ENCODE results near the gene KRT4.

Gene KRT4

GRCh38 chr12:52787324-52788191 is 26.4 kb downstream of the KRT4 start:
- DNase-seq: no peak
- Histone ChIP-seq H3K27me3 (replicated peaks; ENCODE audit: control insufficient read depth, insufficient read depth, low read length, poor library complexity, severe bottlenecking) (no peaks in the 10 kb centered on the region), H3K36me3 (ENCODE audit: control insufficient read depth, insufficient read depth, low read length) (no peaks in the 10 kb centered on the region), H3K4me1 (ENCODE audit: control insufficient read depth, insufficient read depth, low read length, poor library complexity, severe bottlenecking) (no peaks in the 10 kb centered on the region), H3K27ac (ENCODE audit: insufficient read depth, low read length, poor library complexity, severe bottlenecking) (no peak overlapping the region), H3K9me3 (ENCODE audit: control insufficient read depth, low read length) (no peaks in the 10 kb centered on the region), H3K4me3 (ENCODE audit: insufficient read depth, low read depth, low read length, poor library complexity, severe bottlenecking) (no peak overlapping the region)

- no peak overlapping the region for H3K4me3 ChIP-seq (ENCODE audit: insufficient read depth, low read depth, low read length, poor library complexity, severe bottlenecking)
- no peak overlapping the region for H3K27ac ChIP-seq (ENCODE audit: insufficient read depth, low read length, poor library complexity, severe bottlenecking)
- DNase-seq: no peak
- no peaks in the 10 kb centered on the region for H3K9me3 ChIP-seq (ENCODE audit: control insufficient read depth, low read length)
- no peaks in the 10 kb centered on the region for H3K36me3 ChIP-seq (ENCODE audit: control insufficient read depth, insufficient read depth, low read length)
- no peaks in the 10 kb centered on the region for H3K4me1 ChIP-seq (ENCODE audit: control insufficient read depth, insufficient read depth, low read length, poor library complexity, severe bottlenecking)
- H3K27me3 ChIP-seq (replicated peaks; ENCODE audit: control insufficient read depth, insufficient read depth, low read length, poor library complexity, severe bottlenecking): no peaks in the 10 kb centered on the region
Observed at GRCh38 chr12:52784909-52785308, 29.0 kb downstream of the KRT4 start.

GRCh38 chr12:52783563-52784316 is 30.2 kb downstream of the KRT4 start:
- H3K27me3 ChIP-seq (replicated peaks; ENCODE audit: control insufficient read depth, insufficient read depth, low read length, poor library complexity, severe bottlenecking): no peaks in the 10 kb centered on the region
- H3K4me3 ChIP-seq (ENCODE audit: insufficient read depth, low read depth, low read length, poor library complexity, severe bottlenecking): no peak overlapping the region

GRCh38 chr12:52782502-52782901 is 31.4 kb downstream of the KRT4 start:
- Histone ChIP-seq H3K9me3 (ENCODE audit: control insufficient read depth, low read length) (no peaks in the 10 kb centered on the region), H3K27me3 (replicated peaks; ENCODE audit: control insufficient read depth, insufficient read depth, low read length, poor library complexity, severe bottlenecking) (no peaks in the 10 kb centered on the region), H3K27ac (ENCODE audit: insufficient read depth, low read length, poor library complexity, severe bottlenecking) (no peak overlapping the region), H3K4me3 (ENCODE audit: insufficient read depth, low read depth, low read length, poor library complexity, severe bottlenecking) (no peak overlapping the region), H3K36me3 (ENCODE audit: control insufficient read depth, insufficient read depth, low read length) (no peaks in the 10 kb centered on the region), H3K4me1 (ENCODE audit: control insufficient read depth, insufficient read depth, low read length, poor library complexity, severe bottlenecking) (no peaks in the 10 kb centered on the region)
- no peak for DNase-seq

More at GRCh38 chr12:52783563-52784316, 30.2 kb downstream of the KRT4 start:
- Histone ChIP-seq H3K36me3 (ENCODE audit: control insufficient read depth, insufficient read depth, low read length) (no peaks in the 10 kb centered on the region), H3K4me1 (ENCODE audit: control insufficient read depth, insufficient read depth, low read length, poor library complexity, severe bottlenecking) (no peaks in the 10 kb centered on the region), H3K9me3 (ENCODE audit: control insufficient read depth, low read length) (no peaks in the 10 kb centered on the region), H3K27ac (ENCODE audit: insufficient read depth, low read length, poor library complexity, severe bottlenecking) (no peak overlapping the region)
- no peak for DNase-seq

- no peaks in the 10 kb centered on the region for H3K27me3 ChIP-seq (replicated peaks; ENCODE audit: control insufficient read depth, insufficient read depth, low read length, poor library complexity, severe bottlenecking)
Observed at GRCh38 chr12:52781399-52782082, 32.4 kb downstream of the KRT4 start.

GRCh38 chr12:52779914-52780313 is 34.0 kb downstream of the KRT4 start:
- no peaks in the 10 kb centered on the region for H3K4me1 ChIP-seq (ENCODE audit: control insufficient read depth, insufficient read depth, low read length, poor library complexity, severe bottlenecking)
- no peaks in the 10 kb centered on the region for H3K9me3 ChIP-seq (ENCODE audit: control insufficient read depth, low read length)
- DNase-seq: no peak
- H3K36me3 ChIP-seq (ENCODE audit: control insufficient read depth, insufficient read depth, low read length): no peaks in the 10 kb centered on the region
- no peak overlapping the region for H3K27ac ChIP-seq (ENCODE audit: insufficient read depth, low read length, poor library complexity, severe bottlenecking)
- no peak overlapping the region for H3K4me3 ChIP-seq (ENCODE audit: insufficient read depth, low read depth, low read length, poor library complexity, severe bottlenecking)
- H3K27me3 ChIP-seq (replicated peaks; ENCODE audit: control insufficient read depth, insufficient read depth, low read length, poor library complexity, severe bottlenecking): no peaks in the 10 kb centered on the region

More at GRCh38 chr12:52781399-52782082, 32.4 kb downstream of the KRT4 start:
- Histone ChIP-seq H3K9me3 (ENCODE audit: control insufficient read depth, low read length) (no peaks in the 10 kb centered on the region), H3K4me3 (ENCODE audit: insufficient read depth, low read depth, low read length, poor library complexity, severe bottlenecking) (no peak overlapping the region), H3K36me3 (ENCODE audit: control insufficient read depth, insufficient read depth, low read length) (no peaks in the 10 kb centered on the region), H3K4me1 (ENCODE audit: control insufficient read depth, insufficient read depth, low read length, poor library complexity, severe bottlenecking) (no peaks in the 10 kb centered on the region), H3K27ac (ENCODE audit: insufficient read depth, low read length, poor library complexity, severe bottlenecking) (no peak overlapping the region)
- DNase-seq: no peak

GRCh38 chr12:52778833-52779232 is 35.1 kb downstream of the KRT4 start:
- Histone ChIP-seq H3K27ac (ENCODE audit: insufficient read depth, low read length, poor library complexity, severe bottlenecking) (no peak overlapping the region), H3K4me1 (ENCODE audit: control insufficient read depth, insufficient read depth, low read length, poor library complexity, severe bottlenecking) (no peaks in the 10 kb centered on the region), H3K36me3 (ENCODE audit: control insufficient read depth, insufficient read depth, low read length) (no peaks in the 10 kb centered on the region), H3K9me3 (ENCODE audit: control insufficient read depth, low read length) (no peaks in the 10 kb centered on the region), H3K4me3 (ENCODE audit: insufficient read depth, low read depth, low read length, poor library complexity, severe bottlenecking) (no peak overlapping the region), H3K27me3 (replicated peaks; ENCODE audit: control insufficient read depth, insufficient read depth, low read length, poor library complexity, severe bottlenecking) (no peaks in the 10 kb centered on the region)
- DNase-seq: no peak

GRCh38 chr12:52777566-52777965 is 36.4 kb downstream of the KRT4 start:
- Histone ChIP-seq H3K9me3 (ENCODE audit: control insufficient read depth, low read length) (no peaks in the 10 kb centered on the region), H3K27me3 (replicated peaks; ENCODE audit: control insufficient read depth, insufficient read depth, low read length, poor library complexity, severe bottlenecking) (no peaks in the 10 kb centered on the region), H3K36me3 (ENCODE audit: control insufficient read depth, insufficient read depth, low read length) (no peaks in the 10 kb centered on the region), H3K4me3 (ENCODE audit: insufficient read depth, low read depth, low read length, poor library complexity, severe bottlenecking) (no peak overlapping the region), H3K27ac (ENCODE audit: insufficient read depth, low read length, poor library complexity, severe bottlenecking) (no peak overlapping the region), H3K4me1 (ENCODE audit: control insufficient read depth, insufficient read depth, low read length, poor library complexity, severe bottlenecking) (no peaks in the 10 kb centered on the region)
- DNase-seq: no peak

- H3K27me3 ChIP-seq (replicated peaks; ENCODE audit: control insufficient read depth, insufficient read depth, low read length, poor library complexity, severe bottlenecking): no peaks in the 10 kb centered on the region
- no peak within 1 kb of the TSS for H3K27ac ChIP-seq (ENCODE audit: insufficient read depth, low read length, poor library complexity, severe bottlenecking)
- no peaks in the 10 kb centered on the region for H3K4me1 ChIP-seq (ENCODE audit: control insufficient read depth, insufficient read depth, low read length, poor library complexity, severe bottlenecking)
- no peak within 1 kb of the TSS for H3K4me3 ChIP-seq (ENCODE audit: insufficient read depth, low read depth, low read length, poor library complexity, severe bottlenecking)
- H3K9me3 ChIP-seq (ENCODE audit: control insufficient read depth, low read length): no peaks in the 10 kb centered on the region
- no peak for DNase-seq
- no peaks in the 10 kb centered on the region for H3K36me3 ChIP-seq (ENCODE audit: control insufficient read depth, insufficient read depth, low read length)
Observed at GRCh38 chr12:52776913-52777395, 37.0 kb downstream of the KRT4 start, which contains the start of gene KRT76. Gene KRT76 (minus strand): TSS chr12:52777345. CDS start chr12:52777291, 54 bp downstream.

Measured in effector memory CD4-positive, alpha-beta T cell (primary cell).